NOMO-1 treated with DMSO at 0.1 percent for 48 hours (cell line): ENCODE data around the gene DIPK1B.
"Not testable (repeated sequence)": the region's sequence is repeated elsewhere in the genome, so short reads cannot be mapped to it uniquely, and the experiment has no call there.

Experiments
- DNase-seq: peaks from one replicate; lab custom pipeline; 2025; ENCODE audit not compliant: unreplicated experiment; lab: John Stamatoyannopoulos, UW

Gene DIPK1B

DNA sequence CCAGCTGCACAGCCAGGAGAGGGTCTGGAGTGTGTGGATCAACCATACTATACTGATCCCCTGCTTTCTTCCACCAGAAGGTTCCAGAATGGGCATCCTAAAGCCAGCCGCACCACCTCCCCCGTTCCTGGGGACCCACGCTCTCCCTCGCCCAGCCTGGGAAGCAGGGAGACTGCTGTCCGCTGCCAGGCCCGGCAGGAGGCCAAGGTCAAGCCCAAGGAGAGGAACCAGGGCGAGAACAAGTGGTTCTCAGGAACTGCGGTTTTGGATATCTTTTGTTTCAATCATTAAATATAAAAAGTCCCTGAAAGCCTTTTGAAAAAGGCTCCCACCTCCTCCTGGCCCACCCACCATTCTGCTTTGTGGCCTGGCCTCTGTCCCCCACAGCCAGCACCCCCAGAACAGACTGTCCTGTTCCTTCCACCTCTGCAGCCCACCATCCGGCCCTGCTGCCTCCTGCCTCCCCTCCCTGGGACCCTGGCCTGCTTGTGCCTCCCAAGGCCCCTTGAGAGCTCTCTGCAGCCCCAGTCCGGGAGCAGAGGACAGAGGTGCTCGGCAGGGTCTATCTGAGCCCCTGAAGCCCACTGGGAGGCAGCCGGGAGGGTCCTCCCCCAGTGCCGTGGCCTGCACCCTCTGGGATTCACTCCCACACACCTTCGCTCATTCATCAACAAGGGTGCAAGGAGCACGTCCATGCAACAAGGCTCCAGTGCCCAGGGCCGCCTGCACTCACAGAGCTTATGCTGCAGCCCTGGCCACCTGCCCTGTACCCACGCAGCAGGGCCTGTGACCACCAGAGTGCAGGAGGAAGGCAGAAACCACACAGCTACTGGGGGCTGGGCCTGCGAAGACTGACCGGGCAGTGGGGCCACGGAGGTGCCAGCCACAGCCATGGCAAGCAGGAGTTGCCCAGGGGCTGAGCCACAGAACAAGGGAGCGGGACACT, 36.6 kb downstream of the DIPK1B start:
- DNase-seq = no peak

GRCh38 chr9:136750526-136750925, 38.2 kb downstream of the DIPK1B start:
- peak; percentile 6 for DNase-seq

- no peak for DNase-seq
Observed at GRCh38 chr9:136751244-136751643, 38.9 kb downstream of the DIPK1B start.

- DNase-seq = no peak
Observed at GRCh38 chr9:136751814-136752213, 39.4 kb downstream of the DIPK1B start.

GRCh38 chr9:136753371-136754058, 41.1 kb downstream of the DIPK1B start:
- no peak for DNase-seq

DNA sequence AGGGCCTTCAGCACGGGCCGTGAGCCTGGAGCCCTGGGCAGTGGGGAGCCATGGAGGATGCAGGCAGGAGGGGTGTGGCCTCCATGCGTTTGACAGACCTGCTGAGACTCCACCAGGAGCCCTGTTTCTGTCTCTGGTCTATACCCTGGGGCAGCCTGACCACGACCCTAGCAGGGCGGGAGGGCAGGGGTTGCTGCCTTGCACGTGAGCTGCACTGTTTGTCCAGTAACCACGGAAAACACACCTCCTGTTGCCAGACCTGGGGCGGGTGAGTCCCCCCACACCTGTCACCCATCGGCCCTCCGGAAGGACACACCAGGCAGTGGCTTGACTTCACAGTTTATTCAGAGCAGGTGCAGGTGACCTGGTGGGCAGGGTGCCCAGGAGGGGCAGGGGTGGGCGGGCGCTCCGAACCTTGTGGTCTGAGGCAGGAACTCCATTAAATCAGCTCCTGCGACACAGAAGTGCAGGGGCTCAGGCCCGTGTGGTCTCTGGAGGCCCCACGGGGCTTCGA, 41.7 kb downstream of the DIPK1B start:
- DNase-seq = no peak

DNA sequence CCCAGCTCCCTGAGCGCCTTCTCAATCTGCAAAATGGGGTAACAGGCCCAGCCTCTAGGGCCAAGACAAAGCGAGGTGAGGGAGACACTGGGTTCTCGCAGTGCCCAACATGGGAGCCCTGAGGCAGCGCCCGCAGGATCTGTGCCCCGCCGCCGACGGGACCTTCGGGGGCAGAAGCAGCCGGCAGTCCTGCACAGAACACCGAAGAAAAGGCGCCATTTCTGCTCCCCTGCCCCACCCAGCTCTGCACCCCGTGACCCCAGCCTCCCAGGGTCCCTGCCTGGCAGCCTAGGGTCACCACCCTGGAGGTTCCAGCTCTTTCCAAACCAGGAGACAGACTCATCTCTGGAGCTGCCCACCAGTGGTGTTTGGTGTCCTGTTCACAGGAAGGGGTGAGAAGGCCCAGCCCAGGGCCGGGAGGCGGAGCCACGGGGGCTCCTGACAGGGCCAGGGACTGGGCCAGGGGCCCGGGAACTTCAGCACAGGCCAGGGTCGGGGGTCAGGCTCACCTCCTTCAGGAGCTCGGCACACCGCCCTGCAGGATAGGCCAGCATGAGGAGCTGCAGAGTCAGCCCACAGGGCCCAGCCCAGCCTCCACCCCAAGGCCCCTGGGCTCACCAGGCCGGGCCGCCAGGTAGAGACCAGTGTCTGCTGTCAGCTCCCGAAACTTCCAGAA, 42.4 kb downstream of the DIPK1B start:
- no peak for DNase-seq

- not testable (repeated sequence) for DNase-seq
Observed at GRCh38 chr9:136755302-136756133, 43.1 kb downstream of the DIPK1B start.

DNA sequence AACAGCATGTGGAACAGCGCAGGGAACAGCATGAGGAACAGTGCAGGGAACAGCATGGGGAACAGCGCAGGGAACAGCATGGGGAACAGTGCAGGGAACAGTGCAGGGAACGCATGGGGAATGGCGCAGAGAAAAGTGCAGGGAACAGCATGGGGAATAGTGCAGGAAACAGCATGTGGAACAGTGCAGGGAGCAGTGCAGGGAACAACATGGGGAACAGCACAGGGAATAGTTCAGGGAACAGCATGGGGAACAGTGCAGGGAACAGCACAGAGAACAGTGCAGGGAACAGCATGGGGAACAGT, 43.7 kb downstream of the DIPK1B start:
- DNase-seq = no peak

DNA sequence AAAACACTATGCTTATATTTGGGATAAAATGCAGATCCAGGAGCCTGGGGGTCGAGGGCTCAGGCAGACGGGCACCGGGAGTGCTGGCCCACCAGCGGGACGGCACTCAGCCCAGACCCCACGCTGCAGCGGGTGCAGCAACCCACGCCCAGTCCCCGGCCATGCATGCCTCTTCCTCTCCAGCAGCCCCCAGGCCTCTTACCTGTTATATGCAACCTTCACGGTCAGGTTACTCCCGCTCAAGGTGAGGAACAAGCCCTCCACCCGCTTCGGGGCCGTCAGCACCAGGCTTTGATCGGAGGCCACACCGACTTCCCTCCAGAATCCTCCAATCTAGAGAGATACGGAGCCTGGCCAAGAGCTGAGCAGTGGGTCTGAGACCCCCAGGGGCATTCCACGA, 44.5 kb downstream of the DIPK1B start:
- DNase-seq = no peak

- no peak for DNase-seq
Observed at GRCh38 chr9:136757328-136757727, 45.0 kb downstream of the DIPK1B start.

- no peak for DNase-seq
Observed at GRCh38 chr9:136757751-136758140, 45.4 kb downstream of the DIPK1B start.

DNA sequence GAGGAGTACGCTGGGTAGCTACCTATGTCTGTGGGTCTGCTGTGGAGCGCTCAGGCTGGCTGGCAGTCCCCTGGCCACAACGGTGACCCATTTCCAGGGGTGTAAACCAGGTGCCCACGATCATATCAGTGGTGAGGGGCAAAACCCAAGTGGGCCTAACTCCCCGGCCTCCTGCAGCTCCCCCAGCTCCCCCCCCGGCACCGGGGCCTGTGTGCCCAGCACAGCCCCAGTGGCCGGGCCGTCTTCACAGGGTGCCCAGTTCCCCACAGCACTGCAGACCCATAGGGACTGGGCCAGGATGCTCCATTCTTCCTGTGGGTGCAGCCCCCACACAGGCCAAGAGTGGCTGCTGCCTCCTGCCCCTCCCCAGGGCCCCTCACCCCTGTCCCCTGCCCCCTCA, 46.6 kb downstream of the DIPK1B start:
- no peak for DNase-seq

- DNase-seq = no peak
Observed at GRCh38 chr9:136759436-136760325, 47.3 kb downstream of the DIPK1B start.

- no peak for DNase-seq
Observed at GRCh38 chr9:136760424-136760823, 48.1 kb downstream of the DIPK1B start.

- peak; percentile 63 for DNase-seq
Observed at GRCh38 chr9:136760834-136761544, 48.6 kb downstream of the DIPK1B start.

GRCh38 chr9:136761545-136761981, 49.2 kb downstream of the DIPK1B start:
- no peak for DNase-seq

- DNase-seq = no peak
Observed at GRCh38 chr9:136762221-136762691, 49.9 kb downstream of the DIPK1B start.
